ENCODE measurements around the gene DNAJA3. TPM values are rescaled to one million over a fixed set of nuclear protein-coding genes. Genes with fewer than 3 reads are reported as not detected.

The DNAJA3 gene
- total RNA-seq, 2 experiments from 2014 or later, result 74.6 to 75.0 TPM

DNA sequence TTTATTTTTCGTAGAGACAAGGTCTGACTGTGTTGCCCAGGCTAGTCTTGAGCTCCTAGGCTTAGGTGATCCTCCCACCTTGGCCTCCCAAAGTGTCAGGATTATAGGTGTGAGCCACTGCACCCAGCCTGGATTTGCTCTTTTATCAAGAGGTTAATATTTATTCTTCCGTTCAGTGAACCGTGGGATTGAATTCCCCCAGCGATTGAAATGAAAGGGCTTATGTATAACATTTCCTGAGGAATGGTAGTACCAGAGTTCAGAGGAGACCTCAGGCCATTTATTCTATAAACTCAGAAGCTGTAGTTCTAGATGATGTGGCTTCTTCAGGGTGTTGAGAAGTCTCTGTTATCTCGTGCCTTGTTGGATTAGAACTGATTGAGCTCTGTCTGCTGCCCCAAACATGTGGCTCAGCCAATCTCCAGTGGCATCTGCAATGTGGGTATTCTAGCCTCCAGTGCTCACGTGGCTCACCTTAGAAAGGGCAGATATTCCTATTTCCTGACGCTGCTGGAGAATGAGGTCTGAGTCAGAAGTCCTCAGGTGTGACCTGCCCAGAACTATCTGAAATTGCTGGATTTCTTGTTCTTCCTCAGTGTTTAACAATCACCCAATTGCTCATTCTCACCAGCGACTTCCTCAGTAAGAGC lies 73.0 kb downstream of the DNAJA3 start:
- peaks cover 10% of the 10 kb centered on the region for H3K36me3 Mint-ChIP-seq
- H3K9me3 Mint-ChIP-seq, result no peaks in the 10 kb centered on the region
- POLR2A ChIA-PET, result interaction anchor here (0.7 kb wide), 1 partner anchor 38 kb away, joined by 5 read pairs; no protein-coding TSS in a partner anchor
- H3K4me1 Mint-ChIP-seq (ENCODE audit: low read depth), result peaks cover 85% of the 10 kb centered on the region
- no peaks in the 10 kb centered on the region for H3K27me3 Mint-ChIP-seq
- H3K27ac Mint-ChIP-seq, result no peak overlapping the region
- H3K4me3 Mint-ChIP-seq, result no peak overlapping the region
- intact Hi-C loops (cut with micrococcal nuclease), result no loop called here
- CTCF ChIA-PET, result interaction anchor here (1.7 kb wide), 1 partner anchor 23 kb away, joined by 5 read pairs; the partner anchor contains the start of gene HMOX2
- no peak for DNase-seq

DNA sequence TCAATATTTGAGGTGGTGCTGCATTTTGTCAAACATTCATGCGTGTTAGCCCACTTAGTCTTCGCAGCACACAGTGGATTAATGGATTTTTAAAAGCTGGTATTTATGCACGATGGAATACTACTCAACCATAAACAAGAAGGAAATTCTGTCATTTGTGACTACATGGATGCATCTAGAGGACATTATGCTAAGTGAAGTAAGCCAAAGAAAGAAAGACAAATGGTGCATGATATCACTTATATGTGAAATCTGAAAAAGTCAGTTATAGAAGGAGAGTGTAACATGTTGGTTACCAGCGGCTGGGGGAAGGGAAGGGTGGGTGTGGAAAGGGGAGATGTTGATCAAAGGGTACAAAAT lies 73.5 kb downstream of the DNAJA3 start:
- ChIA-PET CTCF (interaction anchor here (1.2 to 1.7 kb wide), 2 partner anchors 23 to 49 kb away, joined by 4 to 5 read pairs; partner anchors contain the start of gene HMOX2), POLR2A (no interaction called here)
- no peak for DNase-seq
- Mint-ChIP-seq H3K36me3 (peaks cover 10% of the 10 kb centered on the region), H3K27ac (no peak overlapping the region), H3K4me1 (ENCODE audit: low read depth) (peaks cover 86% of the 10 kb centered on the region), H3K27me3 (no peaks in the 10 kb centered on the region), H3K4me3 (no peak overlapping the region), H3K9me3 (no peaks in the 10 kb centered on the region)
- intact Hi-C loops (cut with micrococcal nuclease), result no loop called here

GRCh38 chr16:4500272-4500671 lies 74.6 kb downstream of the DNAJA3 start:
- CTCF ChIA-PET, result interaction anchor here (1.1 to 1.8 kb wide), 5 partner anchors 10 to 48 kb away, joined by 4 to 10 read pairs (median 4); partner anchors contain the start of gene HMOX2
- peaks cover 83% of the 10 kb centered on the region for H3K4me1 Mint-ChIP-seq (ENCODE audit: low read depth)
- H3K27me3 Mint-ChIP-seq, result no peaks in the 10 kb centered on the region
- intact Hi-C loops (cut with micrococcal nuclease), result no loop called here
- H3K4me3 Mint-ChIP-seq, result no peak overlapping the region
- DNase-seq, result peak; percentile 55
- H3K36me3 Mint-ChIP-seq, result peaks cover 10% of the 10 kb centered on the region
- POLR2A ChIA-PET, result interaction anchor here (0.6 kb wide), 1 partner anchor 88 kb away, joined by 3 read pairs; no protein-coding TSS in a partner anchor
- H3K9me3 Mint-ChIP-seq, result no peaks in the 10 kb centered on the region
- peak overlapping the region; percentile 20 for H3K27ac Mint-ChIP-seq

DNA sequence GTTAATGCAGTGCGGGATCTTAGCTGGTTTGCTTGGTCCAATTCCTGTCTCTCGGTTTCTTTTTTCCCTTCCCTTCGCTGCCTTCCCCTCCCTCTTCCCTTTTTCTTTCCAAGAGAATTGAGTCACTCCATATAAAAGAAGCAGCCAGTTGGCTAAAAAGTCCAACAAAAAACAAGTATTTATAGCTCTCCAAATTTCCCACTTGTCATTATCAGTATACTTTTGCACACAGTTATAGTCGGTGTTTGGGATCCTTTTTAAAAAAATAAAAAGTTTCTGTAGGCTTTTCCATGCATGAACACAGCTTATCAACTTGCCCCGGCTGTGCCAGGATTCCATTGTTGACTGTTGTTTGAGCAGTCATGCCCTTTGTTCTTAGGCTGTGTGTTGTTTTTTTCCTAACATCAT lies 75.4 kb downstream of the DNAJA3 start:
- ChIA-PET CTCF (interaction anchor here (0.9 to 1.8 kb wide), 5 partner anchors 9 to 123 kb away, joined by 3 to 10 read pairs (median 4); partner anchors contain the start of gene MGRN1), POLR2A (interaction anchor here (1.3 kb wide), 1 partner anchor 25 kb away, joined by 4 read pairs; the partner anchor contains the start of gene HMOX2)
- H3K27ac Mint-ChIP-seq, result peak overlapping the region; percentile 74
- no peaks in the 10 kb centered on the region for H3K27me3 Mint-ChIP-seq
- peaks cover 13% of the 10 kb centered on the region for H3K36me3 Mint-ChIP-seq
- peaks cover 83% of the 10 kb centered on the region for H3K4me1 Mint-ChIP-seq (ENCODE audit: low read depth)
- no peak overlapping the region for H3K4me3 Mint-ChIP-seq
- no peaks in the 10 kb centered on the region for H3K9me3 Mint-ChIP-seq
- no peak for DNase-seq
- intact Hi-C loops (cut with micrococcal nuclease), result no loop called here

DNA sequence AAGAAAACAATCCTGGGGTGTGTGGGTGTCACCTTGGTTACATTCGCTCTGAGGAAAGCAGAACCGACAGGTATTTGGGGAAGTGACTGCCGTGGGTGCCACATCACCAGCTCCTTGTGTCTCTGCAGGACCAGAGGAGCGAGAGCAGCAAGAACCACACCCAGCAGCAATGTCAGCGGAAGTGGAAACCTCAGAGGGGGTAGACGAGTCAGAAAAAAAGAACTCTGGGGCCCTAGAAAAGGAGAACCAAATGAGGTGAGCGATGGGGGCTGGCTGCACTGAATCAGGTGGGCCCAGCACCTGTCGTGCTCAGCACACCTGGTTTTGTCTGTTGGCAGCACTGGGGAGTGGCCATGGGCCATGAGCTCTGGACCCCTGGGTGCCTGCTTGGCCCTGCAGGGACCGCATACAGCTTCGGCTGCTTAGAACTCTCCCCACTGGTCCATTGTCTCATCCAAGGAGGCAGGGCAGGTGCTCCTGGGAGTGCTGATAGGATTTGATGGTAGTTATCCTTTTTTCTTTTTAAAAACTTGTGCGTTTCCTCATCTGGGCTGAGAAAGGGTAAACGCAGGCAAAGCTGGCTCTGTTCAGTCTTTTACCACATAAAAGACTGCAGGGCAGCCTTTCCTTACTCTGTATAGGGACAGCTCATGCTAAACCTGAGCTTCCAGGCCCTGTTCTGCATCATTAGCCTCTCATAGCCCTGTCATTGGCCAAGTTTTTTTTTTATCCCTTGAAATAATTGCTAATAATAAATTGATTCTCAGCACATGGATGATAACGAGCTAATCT lies 79.9 kb downstream of the DNAJA3 start:
- Mint-ChIP-seq H3K4me1 (ENCODE audit: low read depth) (peaks cover 53% of the 10 kb centered on the region), H3K27me3 (no peaks in the 10 kb centered on the region), H3K27ac (peak overlapping the region; percentile 93), H3K9me3 (no peaks in the 10 kb centered on the region), H3K36me3 (peaks cover 24% of the 10 kb centered on the region), H3K4me3 (peak overlapping the region; percentile 38)
- DNase-seq, result peak; percentile 86
- ChIA-PET CTCF (interaction anchor here (0.7 to 5.3 kb wide), 23 partner anchors 9 to 144 kb away, joined by 3 to 84 read pairs (median 5); partner anchors contain the start of genes CDIP1, HMOX2 and MGRN1), POLR2A (interaction anchor here (0.5 to 2.1 kb wide), 6 partner anchors 9 to 263 kb away, joined by 3 to 12 read pairs (median 4); partner anchors contain the start of gene HMOX2)
- intact Hi-C loops (cut with micrococcal nuclease), result loop anchor here (1.0 to 2.0 kb wide), 4 partner anchors 29 to 111 kb away; partner anchors contain the start of gene HMOX2

Other genes starting within 250 kb of the DNAJA3 start
- gene SRL, start 183.8 kb upstream of the DNAJA3 start, total RNA-seq, result not detected
- gene TFAP4, start 152.8 kb upstream of the DNAJA3 start, total RNA-seq, result 10 to 100 TPM; 24.5 to 24.7 TPM
- gene GLIS2, start 109.8 kb upstream of the DNAJA3 start, total RNA-seq, result under 1 TPM; 0.52 to 0.68 TPM
- 10 to 100 TPM; 52.8 to 63.4 TPM for gene PAM16, start 74.5 kb upstream of the DNAJA3 start, total RNA-seq
- gene VASN, start 54.0 kb upstream of the DNAJA3 start, total RNA-seq, result under 1 TPM in 1 of 2 experiments, not detected in 1; 0.07 TPM
- 100 to 1,000 TPM in 1 of 2 experiments, 10 to 100 TPM in 1; 90.4 to 101 TPM for gene CORO7, start 9.3 kb upstream of the DNAJA3 start, total RNA-seq
- 10 to 100 TPM; 50.5 to 55.0 TPM for gene NMRAL1, start 48.8 kb downstream of the DNAJA3 start, total RNA-seq
- 10 to 100 TPM; 69.1 to 76.0 TPM for gene HMOX2, start 50.5 kb downstream of the DNAJA3 start, total RNA-seq
- 10 to 100 TPM; 25.7 to 27.5 TPM for gene CDIP1, start 112.9 kb downstream of the DNAJA3 start, total RNA-seq
- under 1 TPM; 0.07 to 0.17 TPM for gene C16orf96, start 130.5 kb downstream of the DNAJA3 start, total RNA-seq
- 10 to 100 TPM; 13.4 to 13.5 TPM for gene UBALD1, start 189.0 kb downstream of the DNAJA3 start, total RNA-seq
- gene MGRN1, start 199.0 kb downstream of the DNAJA3 start, total RNA-seq, result 10 to 100 TPM; 72.7 to 73.2 TPM